Fibroblast of lung (primary cell): Measurements from ENCODE around the gene PRDM16.

Experiments
- EZH2 ChIP-seq: IDR thresholded peaks from 2 replicates; pipeline ENCODE4 v1.5.1; 2012; ENCODE audit warnings: low read length, control low read depth, mild to moderate bottlenecking; ENCODE audit errors: missing control alignments
- TF ChIP-seq, protein P1 (sequence below), 2 donors: IDR thresholded peaks in 1 of 2; conservative IDR thresholded peaks in 1 of 2; 1 replicate in 1 of 2; 2 replicates in 1 of 2; pipeline ENCODE4 v1.5.1; 2011 to 2012; ENCODE audit warnings: low read length in 2 of 2, control low read depth in 1 of 2, inconsistent platforms in 1 of 2, low read depth in 1 of 2, mild to moderate bottlenecking in 1 of 2

DNA sequence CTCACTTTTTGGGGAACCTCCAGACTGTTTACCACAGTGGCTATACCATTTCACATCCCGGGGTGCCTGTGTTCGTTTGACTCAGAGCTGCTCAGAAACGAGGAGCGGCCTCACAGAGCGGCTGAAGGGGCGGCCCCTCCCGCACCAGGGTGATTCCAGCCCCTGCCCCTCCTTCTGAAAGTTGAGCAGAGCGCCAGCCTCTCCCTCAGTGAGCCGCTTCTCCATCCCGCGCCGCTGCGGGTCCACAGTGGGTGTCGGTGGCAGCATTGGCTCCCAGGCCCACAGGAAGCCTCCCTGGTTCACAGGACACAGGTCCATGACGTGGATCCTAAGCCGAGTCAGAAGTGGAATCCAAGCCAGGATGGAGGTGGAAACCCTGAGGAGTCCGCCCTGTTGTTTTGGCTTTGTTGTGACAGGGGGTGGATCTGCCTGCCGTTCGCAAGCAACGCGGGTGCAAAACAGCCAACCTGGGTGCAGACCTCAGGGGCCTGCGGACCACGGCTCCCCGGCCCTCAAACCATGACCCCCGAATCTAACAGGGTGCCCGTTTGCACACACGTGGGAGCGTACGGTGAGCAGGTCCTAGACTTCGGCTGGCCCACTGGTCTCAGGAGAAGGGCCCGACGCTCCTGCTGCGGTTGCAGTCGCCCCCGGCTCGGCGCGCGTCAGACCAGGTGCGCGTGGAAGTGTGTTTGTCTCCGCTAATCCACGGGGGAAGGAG lies 198.7 kb downstream of the PRDM16 start:
- TF ChIP-seq, protein P1, sequence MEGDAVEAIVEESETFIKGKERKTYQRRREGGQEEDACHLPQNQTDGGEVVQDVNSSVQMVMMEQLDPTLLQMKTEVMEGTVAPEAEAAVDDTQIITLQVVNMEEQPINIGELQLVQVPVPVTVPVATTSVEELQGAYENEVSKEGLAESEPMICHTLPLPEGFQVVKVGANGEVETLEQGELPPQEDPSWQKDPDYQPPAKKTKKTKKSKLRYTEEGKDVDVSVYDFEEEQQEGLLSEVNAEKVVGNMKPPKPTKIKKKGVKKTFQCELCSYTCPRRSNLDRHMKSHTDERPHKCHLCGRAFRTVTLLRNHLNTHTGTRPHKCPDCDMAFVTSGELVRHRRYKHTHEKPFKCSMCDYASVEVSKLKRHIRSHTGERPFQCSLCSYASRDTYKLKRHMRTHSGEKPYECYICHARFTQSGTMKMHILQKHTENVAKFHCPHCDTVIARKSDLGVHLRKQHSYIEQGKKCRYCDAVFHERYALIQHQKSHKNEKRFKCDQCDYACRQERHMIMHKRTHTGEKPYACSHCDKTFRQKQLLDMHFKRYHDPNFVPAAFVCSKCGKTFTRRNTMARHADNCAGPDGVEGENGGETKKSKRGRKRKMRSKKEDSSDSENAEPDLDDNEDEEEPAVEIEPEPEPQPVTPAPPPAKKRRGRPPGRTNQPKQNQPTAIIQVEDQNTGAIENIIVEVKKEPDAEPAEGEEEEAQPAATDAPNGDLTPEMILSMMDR (conservative IDR thresholded peaks at IDR 0.05 in 1 of 2, IDR thresholded peaks at IDR 0.05 in 1 of 2; ENCODE audit: low read depth in 1 of 2, low read length in 2 of 2), result no peak
- TF ChIP-seq EZH2, result no peak
